Keratinocyte (primary cell): Measurements from ENCODE around the gene NUMB.

Experiments used
- CTCF ChIP-seq, 3 experiments: IDR thresholded peaks in 1 of 3; conservative IDR thresholded peaks in 1 of 3; optimal IDR thresholded peaks in 1 of 3; 2 replicates in 2 of 3; 3 replicates in 1 of 3; pipeline versions ENCODE3 to v1.5.1; 2011; ENCODE audit warnings: low read length in 3 of 3, mild to moderate bottlenecking in 3 of 3, moderate library complexity in 2 of 3, control low read depth in 1 of 3, inconsistent platforms in 1 of 3; ENCODE audit not compliant: insufficient read depth in 2 of 3; ENCODE audit errors: extremely low read depth in 1 of 3
- EZH2 ChIP-seq: IDR thresholded peaks from one replicate; pipeline ENCODE4 v1.6.1; 2012; ENCODE audit warnings: inconsistent platforms, mild to moderate bottlenecking, low read length, moderate library complexity

- TF ChIP-seq CTCF (optimal IDR thresholded peaks at IDR 0.05 in 1 of 3, IDR thresholded peaks at IDR 0.05 in 1 of 3, conservative IDR thresholded peaks at IDR 0.05 in 1 of 3; ENCODE audit: extremely low read depth in 1 of 3, insufficient read depth in 2 of 3, low read length in 3 of 3): no peak
- no peak for TF ChIP-seq EZH2
Measured at GRCh38 chr14:73466861-73467260, 8.5 kb upstream of the NUMB start.
